Measurements from ENCODE around the gene CACNA1S. TPM values are rescaled to one million over a fixed set of nuclear protein-coding genes. Genes with fewer than 3 reads are reported as not detected.

CACNA1S gene
- total and polyA plus RNA-seq, 2 of the 8 experiments (the other 6 are each of a cell fraction or from before 2014, with no cell fraction given): 0.06 TPM; not detected in 1

DNA sequence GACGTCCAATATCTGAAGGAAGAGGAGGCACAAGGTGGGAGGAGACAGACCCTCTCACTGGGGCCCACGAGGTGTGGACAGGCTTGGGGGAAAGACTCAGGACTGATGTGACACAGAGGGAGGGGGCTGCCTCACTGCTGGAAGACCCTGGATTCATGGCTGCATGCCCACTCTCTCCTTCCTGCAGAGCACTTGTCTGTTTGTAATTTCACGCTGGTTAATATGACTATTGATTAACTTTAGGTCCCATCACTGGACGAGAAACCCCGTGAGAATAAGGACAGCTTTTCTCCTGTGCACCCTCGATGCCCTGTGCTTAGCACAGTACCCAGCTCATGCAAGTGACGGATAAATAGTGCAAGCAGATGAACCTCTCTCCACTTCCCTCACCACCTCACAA lies 35.1 kb downstream of the CACNA1S start:
- no peaks in the 10 kb centered on the region for H3K27me3 ChIP-seq (replicated peaks in 1 of 4; ENCODE audit: control insufficient read depth in 3 of 4, extremely low read depth in 1 of 4, insufficient read depth in 3 of 4, low read length in 3 of 4)
- H3K4me1 ChIP-seq (replicated peaks in 1 of 4; ENCODE audit: control insufficient read depth in 3 of 4, insufficient read depth in 4 of 4, low read length in 3 of 4): no peaks in the 10 kb centered on the region
- ChIA-PET POLR2A (ENCODE audit: partially characterized antibody) (no interaction called here), CTCF (ENCODE audit: partially characterized antibody) (interaction anchor here (0.8 to 3.6 kb wide), 7 partner anchors 8 to 97 kb away, joined by 3 to 25 read pairs (median 4); no protein-coding TSS in a partner anchor)
- no peak for FAIRE-seq
- H3K9ac ChIP-seq (replicated peaks in 1 of 4; ENCODE audit: extremely low read depth in 1 of 4, low read depth in 3 of 4, low read length in 3 of 4): no peak overlapping the region
- H3K23me2 ChIP-seq (ENCODE audit: low read depth, low read length): no peaks in the 10 kb centered on the region
- no peak overlapping the region for H2BK5ac ChIP-seq (ENCODE audit: low read depth, low read length)
- H4K20me1 ChIP-seq (replicated peaks in 1 of 2; ENCODE audit: control insufficient read depth in 1 of 2, insufficient read depth in 2 of 2, low read length in 2 of 2): no peaks in the 10 kb centered on the region
- H2BK20ac ChIP-seq (ENCODE audit: low read length): no peak overlapping the region
- no peaks in the 10 kb centered on the region for H3K79me2 ChIP-seq (ENCODE audit: control insufficient read depth in 1 of 2, insufficient read depth in 2 of 2, low read length in 2 of 2)
- H3K4ac ChIP-seq (replicated peaks; ENCODE audit: insufficient read length, low read depth, low read length): no peak overlapping the region
- H2AFZ ChIP-seq (ENCODE audit: low read length): no peak overlapping the region
- no peak overlapping the region for H3K14ac ChIP-seq (ENCODE audit: insufficient read length)
- H2BK120ac ChIP-seq (replicated peaks; ENCODE audit: low read depth, low read length): no peak overlapping the region
- no peak overlapping the region for H3K18ac ChIP-seq (ENCODE audit: extremely low read depth, low read length)
- no peak overlapping the region for H4K8ac ChIP-seq (ENCODE audit: extremely low read depth, insufficient read depth, low read length)
- no peak overlapping the region for H2BK15ac ChIP-seq (ENCODE audit: low read length)
- H2BK12ac ChIP-seq (ENCODE audit: low read depth, low read length): no peak overlapping the region
- no peak overlapping the region for H4K5ac ChIP-seq (ENCODE audit: insufficient read length, low read depth, low read length)
- WGBS, 2 experiments (ENCODE audit: extremely low coverage in 1 of 2, insufficient coverage in 1 of 2, insufficient read length in 1 of 2, insufficient replicate concordance in 2 of 2, low coverage in 1 of 2, low lambda C conversion rate in 2 of 2, missing lambda C conversion rate in 1 of 2): 84% methylated on average over 7 of the region's 7 CpGs; no CpG with 5 or more reads in 1 of the 2 experiments
- no peak overlapping the region for H4K91ac ChIP-seq (replicated peaks; ENCODE audit: insufficient read length, low read length)
- H2AK5ac ChIP-seq (ENCODE audit: low read depth, low read length): no peak overlapping the region
- no peak overlapping the region for H3K4me3 ChIP-seq (ENCODE audit: extremely low read depth in 1 of 4, insufficient read depth in 2 of 4, low read depth in 3 of 4, low read length in 4 of 4)
- H3K27ac ChIP-seq (ENCODE audit: low read depth, low read length): no peak overlapping the region
- no peaks in the 10 kb centered on the region for H3K9me3 ChIP-seq (ENCODE audit: insufficient read depth in 2 of 2, low read depth in 1 of 2, low read length in 1 of 2)
- no peaks in the 10 kb centered on the region for H3K36me3 ChIP-seq (ENCODE audit: control insufficient read depth in 2 of 4, insufficient read depth in 4 of 4, low read length in 3 of 4)
- H3K79me1 ChIP-seq (ENCODE audit: low read depth, low read length): no peaks in the 10 kb centered on the region
- no peak overlapping the region for H3K56ac ChIP-seq (replicated peaks; ENCODE audit: insufficient read length, low read depth, low read length)
- H3K23ac ChIP-seq (ENCODE audit: insufficient read length): no peak overlapping the region
- no peak for DNase-seq (ENCODE audit: low read depth in 1 of 2, low spot score in 2 of 2)
- H3K4me2 ChIP-seq (ENCODE audit: insufficient read depth in 1 of 2, low read depth in 2 of 2, low read length in 2 of 2): no peak overlapping the region
- no peak for TF ChIP-seq POLR2A (IDR thresholded peaks at IDR 0.05; ENCODE audit: control extremely low read depth in 1 of 2, low read depth in 2 of 2, low read length in 2 of 2)
- TF ChIP-seq RAD21 (IDR thresholded peaks at IDR 0.05 in 1 of 2, conservative IDR thresholded peaks at IDR 0.05 in 1 of 2; ENCODE audit: low read depth in 2 of 2, low read length in 2 of 2): no peak
- no peak for TF ChIP-seq ZNF274 (IDR thresholded peaks at IDR 0.05; ENCODE audit: borderline replicate concordance, extremely low read depth, low read length)
- TF ChIP-seq SIN3A (conservative IDR thresholded peaks at IDR 0.05 in 1 of 2, IDR thresholded peaks at IDR 0.05 in 1 of 2; ENCODE audit: low read depth in 1 of 2, low read length in 2 of 2): no peak
- no peak for TF ChIP-seq TAF1 (IDR thresholded peaks at IDR 0.05; ENCODE audit: low read depth, low read length)
- no peak for TF ChIP-seq JUND (IDR thresholded peaks at IDR 0.05; ENCODE audit: low read length)
- TF ChIP-seq JUN (IDR thresholded peaks at IDR 0.05; ENCODE audit: low read depth, low read length): no peak

Measured in H1 (cell line).